HG03558 (cell line): ENCODE data around the gene TP73.
"Not testable (repeated sequence)": the region's sequence is repeated elsewhere in the genome, so short reads cannot be mapped to it uniquely, and the experiment has no call there.

Experiments
- ATAC-seq: cut with Tn5 transposase; IDR thresholded peaks from one replicate; pipeline ENCODE4 v1.9.1; 2021; ENCODE audit warnings: moderate number of reproducible peaks; ENCODE audit not compliant: unreplicated experiment; ENCODE audit errors: extremely low read depth

The TP73 gene

GRCh38 chr1:3717715-3718601 lies 65.6 kb downstream of the TP73 start:
- ATAC-seq, result no peak

GRCh38 chr1:3718764-3719163 lies 66.4 kb downstream of the TP73 start:
- ATAC-seq, result no peak

- no peak for ATAC-seq
Observed at GRCh38 chr1:3721955-3722465, 69.7 kb downstream of the TP73 start.

- no peak for ATAC-seq
Observed at GRCh38 chr1:3722846-3723245, 70.5 kb downstream of the TP73 start.

GRCh38 chr1:3724416-3725030 lies 72.2 kb downstream of the TP73 start:
- not testable (repeated sequence) for ATAC-seq

GRCh38 chr1:3725366-3725765 lies 73.0 kb downstream of the TP73 start:
- ATAC-seq, result no peak

- ATAC-seq, result no peak
Observed at GRCh38 chr1:3727042-3727824, 74.9 kb downstream of the TP73 start.

GRCh38 chr1:3727825-3728776 lies 75.8 kb downstream of the TP73 start:
- no peak for ATAC-seq

- ATAC-seq, result no peak
Observed at GRCh38 chr1:3729594-3730542, 77.6 kb downstream of the TP73 start.

- no peak for ATAC-seq
Observed at GRCh38 chr1:3730543-3731247, 78.4 kb downstream of the TP73 start.

GRCh38 chr1:3731583-3732433 lies 79.5 kb downstream of the TP73 start:
- no peak for ATAC-seq

GRCh38 chr1:3732434-3733093 lies 80.2 kb downstream of the TP73 start:
- no peak for ATAC-seq

- ATAC-seq, result no peak
Observed at GRCh38 chr1:3733094-3733882, 81.0 kb downstream of the TP73 start.

- no peak for ATAC-seq
Observed at GRCh38 chr1:3733883-3734589, 81.7 kb downstream of the TP73 start.

GRCh38 chr1:3734602-3735001 lies 82.3 kb downstream of the TP73 start:
- no peak for ATAC-seq
